Astrocyte (in vitro differentiated cells and primary cell): ENCODE results near the gene SLC39A10. TPM values are rescaled to one million over a fixed set of nuclear protein-coding genes. Genes with fewer than 3 reads are reported as not detected.

Source experiments
- DNase-seq: peaks from one replicate; pipeline ENCODE4 v3.0.0-alpha.2; 2010; ENCODE audit warnings: low read depth
- FAIRE-seq: peaks from 2 replicates; lab custom pipeline; 2011; peaks lifted over from hg19 to GRCh38; lab: Jason Lieb, UNC
- H2AFZ ChIP-seq: 2 replicates; pipeline ENCODE4 v1.6.0; 2012; ENCODE audit warnings: low read depth, low read length, inconsistent platforms
- H3K27ac ChIP-seq: 2 replicates; pipeline ENCODE4 v1.5.1; 2011; ENCODE audit warnings: low read depth, low read length, inconsistent platforms
- H3K27me3 ChIP-seq: 2 replicates; pipeline ENCODE4 v1.6.0; 2011; ENCODE audit warnings: low read length, inconsistent platforms; ENCODE audit not compliant: insufficient read depth
- H3K36me3 ChIP-seq: 2 replicates; pipeline ENCODE4 v1.5.1; 2011; ENCODE audit warnings: low read length, inconsistent platforms; ENCODE audit not compliant: insufficient read depth
- H3K4me1 ChIP-seq: 2 replicates; pipeline ENCODE4 v1.5.1; 2011; ENCODE audit warnings: low read length, inconsistent platforms; ENCODE audit not compliant: insufficient read depth
- H3K4me2 ChIP-seq: 2 replicates; pipeline ENCODE4 v1.6.0; 2012; ENCODE audit warnings: low read length, inconsistent platforms
- H3K4me3 ChIP-seq: 2 replicates; pipeline ENCODE4 v1.5.1; 2011; ENCODE audit warnings: low read depth, mild to moderate bottlenecking, low read length, inconsistent platforms; ENCODE audit not compliant: insufficient read depth
- H3K79me2 ChIP-seq: 2 replicates; pipeline ENCODE4 v1.6.0; 2012; ENCODE audit warnings: mild to moderate bottlenecking, low read length, inconsistent platforms; ENCODE audit not compliant: insufficient read depth
- H3K9ac ChIP-seq: 2 replicates; pipeline ENCODE4 v1.6.0; 2012; ENCODE audit warnings: mild to moderate bottlenecking, low read length, inconsistent platforms
- H3K9me3 ChIP-seq: 2 replicates; pipeline ENCODE4 v1.5.1; 2012; ENCODE audit warnings: low read depth, mild to moderate bottlenecking, low read length, inconsistent platforms; ENCODE audit not compliant: insufficient read depth
- H4K20me1 ChIP-seq: 2 replicates; pipeline ENCODE4 v1.6.0; 2012; ENCODE audit warnings: low read length, inconsistent platforms; ENCODE audit not compliant: insufficient read depth
- H3K27ac Mint-ChIP-seq: one replicate; pipeline ENCODE4 v1.8.0; 2021; ENCODE audit warnings: mild to moderate bottlenecking, mixed read lengths; ENCODE audit not compliant: unreplicated experiment
- H3K27me3 Mint-ChIP-seq: one replicate; pipeline ENCODE4 v1.8.0; 2021; ENCODE audit warnings: low read depth, mixed read lengths; ENCODE audit not compliant: unreplicated experiment
- H3K36me3 Mint-ChIP-seq: one replicate; pipeline ENCODE4 v1.8.0; 2021; ENCODE audit warnings: low read depth, mixed read lengths; ENCODE audit not compliant: unreplicated experiment
- H3K4me1 Mint-ChIP-seq: one replicate; pipeline ENCODE4 v1.8.0; 2021; ENCODE audit warnings: low read depth, mixed read lengths; ENCODE audit not compliant: unreplicated experiment
- H3K4me3 Mint-ChIP-seq: one replicate; pipeline ENCODE4 v1.8.0; 2021; ENCODE audit warnings: mild to moderate bottlenecking, moderate library complexity, mixed read lengths; ENCODE audit not compliant: unreplicated experiment
- H3K9me3 Mint-ChIP-seq: one replicate; pipeline ENCODE4 v1.8.0; 2021; ENCODE audit warnings: mild to moderate bottlenecking, mixed read lengths; ENCODE audit not compliant: unreplicated experiment
- CTCF ChIP-seq: IDR thresholded peaks from 2 replicates; pipeline ENCODE4 v1.5.1; 2011; ENCODE audit warnings: low read depth, mild to moderate bottlenecking, inconsistent platforms, low read length, moderate library complexity; ENCODE audit not compliant: insufficient read depth
- EZH2 ChIP-seq: IDR thresholded peaks from 2 replicates; pipeline ENCODE4 v1.6.1; 2012; ENCODE audit warnings: mild to moderate bottlenecking, low read length, inconsistent platforms; ENCODE audit not compliant: insufficient read depth
- total RNA-seq: library from RNA; stranded (reverse); gene quantifications from 2 replicates; pipeline ENCODE4 v1.2.1, GENCODE V29; 2021

SLC39A10 gene
- total RNA-seq, 1 donor from 2014 or later = 96.2 TPM

GRCh38 chr2:195756218-195756942 lies 99.4 kb downstream of the SLC39A10 start:
- H3K9me3 Mint-ChIP-seq = peaks cover 3% of the 10 kb centered on the region
- H3K27me3 ChIP-seq = no peaks in the 10 kb centered on the region
- no peaks in the 10 kb centered on the region for H3K36me3 ChIP-seq
- H3K79me2 ChIP-seq = no peaks in the 10 kb centered on the region
- H3K4me3 ChIP-seq = no peak overlapping the region
- no peak overlapping the region for H2AFZ ChIP-seq
- no peak overlapping the region for H3K4me2 ChIP-seq
- no peak for TF ChIP-seq CTCF
- TF ChIP-seq EZH2 = no peak
- FAIRE-seq (no peak), DNase-seq (peak; percentile 48)
- H4K20me1 ChIP-seq = no peaks in the 10 kb centered on the region
- no peaks in the 10 kb centered on the region for H3K9me3 ChIP-seq
- no peak overlapping the region for H3K27ac ChIP-seq
- no peak overlapping the region for H3K9ac ChIP-seq
- H3K4me1 Mint-ChIP-seq = peaks cover 2% of the 10 kb centered on the region
- no peaks in the 10 kb centered on the region for H3K27me3 Mint-ChIP-seq
- peaks cover 2% of the 10 kb centered on the region for H3K36me3 Mint-ChIP-seq
- H3K4me3 Mint-ChIP-seq = no peak overlapping the region
- H3K4me1 ChIP-seq = no peaks in the 10 kb centered on the region
- H3K27ac Mint-ChIP-seq = no peak overlapping the region

GRCh38 chr2:195758846-195759245 lies 101.8 kb downstream of the SLC39A10 start:
- Histone ChIP-seq H3K27me3 (no peaks in the 10 kb centered on the region), H3K36me3 (no peaks in the 10 kb centered on the region), H4K20me1 (no peaks in the 10 kb centered on the region), H3K4me2 (no peak overlapping the region), H3K27ac (no peak overlapping the region), H2AFZ (no peak overlapping the region), H3K9ac (no peak overlapping the region), H3K9me3 (no peaks in the 10 kb centered on the region), H3K4me1 (no peaks in the 10 kb centered on the region), H3K4me3 (no peak overlapping the region), H3K79me2 (no peaks in the 10 kb centered on the region)
- Mint-ChIP-seq H3K27ac (no peak overlapping the region), H3K27me3 (no peaks in the 10 kb centered on the region), H3K9me3 (peaks cover 3% of the 10 kb centered on the region), H3K4me3 (no peak overlapping the region), H3K36me3 (no peaks in the 10 kb centered on the region), H3K4me1 (peaks cover 2% of the 10 kb centered on the region)
- no peak for TF ChIP-seq CTCF
- FAIRE-seq = no peak
- DNase-seq = no peak

GRCh38 chr2:195759877-195760276 lies 102.9 kb downstream of the SLC39A10 start:
- Histone ChIP-seq H2AFZ (no peak overlapping the region), H3K27me3 (no peaks in the 10 kb centered on the region), H3K79me2 (no peaks in the 10 kb centered on the region), H3K9ac (no peak overlapping the region), H3K36me3 (no peaks in the 10 kb centered on the region), H3K4me3 (no peak overlapping the region), H3K4me1 (no peaks in the 10 kb centered on the region), H3K9me3 (no peaks in the 10 kb centered on the region), H4K20me1 (no peaks in the 10 kb centered on the region), H3K27ac (no peak overlapping the region), H3K4me2 (no peak overlapping the region)
- TF ChIP-seq EZH2 (no peak), CTCF (no peak)
- FAIRE-seq (no peak), DNase-seq (no peak)
- H3K27ac Mint-ChIP-seq = no peak overlapping the region
- peaks cover 3% of the 10 kb centered on the region for H3K9me3 Mint-ChIP-seq
- no peaks in the 10 kb centered on the region for H3K27me3 Mint-ChIP-seq
- peaks cover 2% of the 10 kb centered on the region for H3K4me1 Mint-ChIP-seq
- no peaks in the 10 kb centered on the region for H3K36me3 Mint-ChIP-seq
- no peak overlapping the region for H3K4me3 Mint-ChIP-seq
